ENCODE data around the gene ASAP3.
A peak's percentile ranks its signal among the peaks of the same experiment; 100 is the strongest.

Gene ASAP3

DNA sequence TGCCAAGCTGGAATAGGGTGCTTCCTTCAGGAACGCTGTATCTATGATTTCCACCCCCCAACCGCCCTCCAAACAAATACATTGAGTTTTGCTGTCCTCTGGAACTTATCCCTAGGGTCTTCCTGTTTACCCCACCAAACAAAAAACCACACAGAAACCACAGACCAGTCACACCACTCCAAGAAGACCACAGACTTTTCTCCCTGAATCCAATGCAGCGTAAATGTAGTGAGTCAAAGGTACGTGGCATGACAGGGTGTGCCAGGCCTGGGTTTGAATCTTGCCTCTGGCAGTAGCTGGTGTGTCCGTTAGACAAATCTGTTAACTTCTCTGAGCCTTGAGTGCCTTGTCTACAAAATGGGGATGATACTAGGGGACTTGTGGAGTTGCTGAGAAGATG, 27.8 kb downstream of the ASAP3 start:
- Histone ChIP-seq H3K4me3 (ENCODE audit: low read depth in 1 of 2, low read length in 2 of 2) (no peak overlapping the region), H3K27me3 (ENCODE audit: insufficient read depth, low read length, poor library complexity) (peaks cover 25% of the 10 kb centered on the region), H3K79me2 (ENCODE audit: insufficient read depth, low read length) (no peaks in the 10 kb centered on the region), H3K4me2 (ENCODE audit: insufficient read depth, low read length) (no peak overlapping the region), H4K20me1 (ENCODE audit: insufficient read depth, low read length) (peaks cover 20% of the 10 kb centered on the region), H2AFZ (ENCODE audit: low read depth, low read length) (no peak overlapping the region), H3K9me3 (ENCODE audit: insufficient read depth, low read length, severe bottlenecking) (no peaks in the 10 kb centered on the region), H3K27ac (ENCODE audit: low read length) (no peak overlapping the region), H3K36me3 (ENCODE audit: insufficient read depth, low read length) (no peaks in the 10 kb centered on the region), H3K9ac (ENCODE audit: low read depth, low read length) (no peak overlapping the region), H3K4me1 (ENCODE audit: insufficient read depth, low read length) (peaks cover 5% of the 10 kb centered on the region; the same call in 1 of the 2 replicates)
- TF ChIP-seq EZH2 (IDR thresholded peaks at IDR 0.05; ENCODE audit: borderline replicate concordance, low read depth, low read length, severe bottlenecking): no peak
- TF ChIP-seq, protein P1, sequence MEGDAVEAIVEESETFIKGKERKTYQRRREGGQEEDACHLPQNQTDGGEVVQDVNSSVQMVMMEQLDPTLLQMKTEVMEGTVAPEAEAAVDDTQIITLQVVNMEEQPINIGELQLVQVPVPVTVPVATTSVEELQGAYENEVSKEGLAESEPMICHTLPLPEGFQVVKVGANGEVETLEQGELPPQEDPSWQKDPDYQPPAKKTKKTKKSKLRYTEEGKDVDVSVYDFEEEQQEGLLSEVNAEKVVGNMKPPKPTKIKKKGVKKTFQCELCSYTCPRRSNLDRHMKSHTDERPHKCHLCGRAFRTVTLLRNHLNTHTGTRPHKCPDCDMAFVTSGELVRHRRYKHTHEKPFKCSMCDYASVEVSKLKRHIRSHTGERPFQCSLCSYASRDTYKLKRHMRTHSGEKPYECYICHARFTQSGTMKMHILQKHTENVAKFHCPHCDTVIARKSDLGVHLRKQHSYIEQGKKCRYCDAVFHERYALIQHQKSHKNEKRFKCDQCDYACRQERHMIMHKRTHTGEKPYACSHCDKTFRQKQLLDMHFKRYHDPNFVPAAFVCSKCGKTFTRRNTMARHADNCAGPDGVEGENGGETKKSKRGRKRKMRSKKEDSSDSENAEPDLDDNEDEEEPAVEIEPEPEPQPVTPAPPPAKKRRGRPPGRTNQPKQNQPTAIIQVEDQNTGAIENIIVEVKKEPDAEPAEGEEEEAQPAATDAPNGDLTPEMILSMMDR (IDR thresholded peaks at IDR 0.05; ENCODE audit: borderline replicate concordance, extremely low read depth, low read length, poor library complexity, severe bottlenecking): no peak
- no peak for DNase-seq
- ATAC-seq (ENCODE audit: insufficient read depth, low read depth): no peak

DNA sequence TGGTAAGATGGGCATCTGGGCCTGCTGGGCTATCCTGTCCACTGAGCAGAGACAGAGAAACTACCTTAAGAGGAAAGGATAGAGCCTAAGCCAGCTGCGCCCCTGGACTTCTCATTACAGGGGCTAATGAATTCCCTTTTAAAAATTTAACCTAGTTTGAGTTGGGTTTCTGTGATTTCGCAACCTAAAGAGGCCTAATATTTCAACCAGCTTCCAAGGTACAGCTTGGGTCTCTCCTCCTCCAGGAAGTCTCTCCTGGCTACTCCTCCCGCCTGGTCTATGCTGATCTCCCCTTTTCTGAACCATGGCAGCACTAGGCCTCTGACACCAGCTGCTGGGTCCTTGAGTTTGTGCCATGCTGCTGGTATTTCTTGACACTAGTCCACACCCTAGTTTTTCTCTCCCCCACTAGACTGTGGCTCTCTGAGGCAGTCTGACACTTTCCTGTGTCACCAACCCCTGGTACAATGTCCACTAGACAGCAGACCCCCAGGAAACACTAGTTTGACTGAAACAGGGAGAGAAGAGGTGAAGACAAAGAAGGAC, 30.5 kb downstream of the ASAP3 start:
- Histone ChIP-seq H3K9ac (ENCODE audit: low read depth, low read length) (no peak overlapping the region), H3K27ac (ENCODE audit: low read length) (no peak overlapping the region), H3K4me1 (ENCODE audit: insufficient read depth, low read length) (peaks cover 5% of the 10 kb centered on the region; the same call in 1 of the 2 replicates), H3K4me3 (ENCODE audit: low read depth in 1 of 2, low read length in 2 of 2) (no peak overlapping the region), H3K9me3 (ENCODE audit: insufficient read depth, low read length, severe bottlenecking) (no peaks in the 10 kb centered on the region), H3K27me3 (ENCODE audit: insufficient read depth, low read length, poor library complexity) (peaks cover 31% of the 10 kb centered on the region), H3K4me2 (ENCODE audit: insufficient read depth, low read length) (no peak overlapping the region), H3K79me2 (ENCODE audit: insufficient read depth, low read length) (no peaks in the 10 kb centered on the region), H4K20me1 (ENCODE audit: insufficient read depth, low read length) (peaks cover 23% of the 10 kb centered on the region), H3K36me3 (ENCODE audit: insufficient read depth, low read length) (no peaks in the 10 kb centered on the region), H2AFZ (ENCODE audit: low read depth, low read length) (no peak overlapping the region)
- DNase-seq (no peak), ATAC-seq (ENCODE audit: insufficient read depth, low read depth) (no peak)
- TF ChIP-seq EZH2 (IDR thresholded peaks at IDR 0.05; ENCODE audit: borderline replicate concordance, low read depth, low read length, severe bottlenecking): no peak
- TF ChIP-seq, protein P1 (IDR thresholded peaks at IDR 0.05; ENCODE audit: borderline replicate concordance, extremely low read depth, low read length, poor library complexity, severe bottlenecking): no peak

DNA sequence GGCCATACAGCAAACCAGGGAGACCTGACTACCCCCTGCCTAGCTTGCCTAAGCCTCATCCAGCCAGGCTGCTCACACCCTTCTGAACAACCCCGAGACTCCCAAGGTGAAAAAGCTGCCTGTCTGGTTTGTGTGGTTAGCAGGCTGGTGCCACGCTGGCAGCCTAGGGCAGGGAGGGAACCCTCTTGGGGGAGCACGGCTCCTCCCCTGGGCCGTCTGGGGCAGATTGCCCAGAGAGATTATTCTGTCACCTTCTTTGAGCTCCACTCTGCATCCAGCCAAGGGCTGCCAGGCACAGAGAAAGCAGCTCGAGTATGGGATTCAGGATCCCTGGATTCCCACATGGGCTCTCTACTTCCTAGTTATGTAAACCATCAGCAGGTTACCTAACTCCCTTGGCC, 32.0 kb downstream of the ASAP3 start:
- Histone ChIP-seq H3K9me3 (ENCODE audit: insufficient read depth, low read length, severe bottlenecking) (no peaks in the 10 kb centered on the region), H3K9ac (ENCODE audit: low read depth, low read length) (no peak overlapping the region), H3K4me3 (ENCODE audit: low read depth in 1 of 2, low read length in 2 of 2) (no peak overlapping the region), H3K4me2 (ENCODE audit: insufficient read depth, low read length) (no peak overlapping the region), H3K27ac (ENCODE audit: low read length) (no peak overlapping the region), H3K27me3 (ENCODE audit: insufficient read depth, low read length, poor library complexity) (peaks cover 39% of the 10 kb centered on the region), H4K20me1 (ENCODE audit: insufficient read depth, low read length) (peaks cover 23% of the 10 kb centered on the region), H3K36me3 (ENCODE audit: insufficient read depth, low read length) (no peaks in the 10 kb centered on the region), H3K4me1 (ENCODE audit: insufficient read depth, low read length) (peaks cover 5% of the 10 kb centered on the region; the same call in 1 of the 2 replicates), H3K79me2 (ENCODE audit: insufficient read depth, low read length) (no peaks in the 10 kb centered on the region), H2AFZ (ENCODE audit: low read depth, low read length) (no peak overlapping the region)
- peak; percentile 77 for DNase-seq
- TF ChIP-seq, protein P1 (IDR thresholded peaks at IDR 0.05; ENCODE audit: borderline replicate concordance, extremely low read depth, low read length, poor library complexity, severe bottlenecking): no peak
- TF ChIP-seq EZH2 (IDR thresholded peaks at IDR 0.05; ENCODE audit: borderline replicate concordance, low read depth, low read length, severe bottlenecking): no peak
- ATAC-seq (ENCODE audit: insufficient read depth, low read depth): peak; percentile 96
